ENCODE results near the gene NACC1. TPM values are rescaled to one million over a fixed set of nuclear protein-coding genes. Genes with fewer than 3 reads are reported as not detected.
A peak's percentile ranks its signal among the peaks of the same experiment; 100 is the strongest.

The NACC1 gene
- total and polyA plus RNA-seq, 2 of the 8 experiments (the other 6 are each of a cell fraction or from before 2014, with no cell fraction given) = 234 to 301 TPM

DNA sequence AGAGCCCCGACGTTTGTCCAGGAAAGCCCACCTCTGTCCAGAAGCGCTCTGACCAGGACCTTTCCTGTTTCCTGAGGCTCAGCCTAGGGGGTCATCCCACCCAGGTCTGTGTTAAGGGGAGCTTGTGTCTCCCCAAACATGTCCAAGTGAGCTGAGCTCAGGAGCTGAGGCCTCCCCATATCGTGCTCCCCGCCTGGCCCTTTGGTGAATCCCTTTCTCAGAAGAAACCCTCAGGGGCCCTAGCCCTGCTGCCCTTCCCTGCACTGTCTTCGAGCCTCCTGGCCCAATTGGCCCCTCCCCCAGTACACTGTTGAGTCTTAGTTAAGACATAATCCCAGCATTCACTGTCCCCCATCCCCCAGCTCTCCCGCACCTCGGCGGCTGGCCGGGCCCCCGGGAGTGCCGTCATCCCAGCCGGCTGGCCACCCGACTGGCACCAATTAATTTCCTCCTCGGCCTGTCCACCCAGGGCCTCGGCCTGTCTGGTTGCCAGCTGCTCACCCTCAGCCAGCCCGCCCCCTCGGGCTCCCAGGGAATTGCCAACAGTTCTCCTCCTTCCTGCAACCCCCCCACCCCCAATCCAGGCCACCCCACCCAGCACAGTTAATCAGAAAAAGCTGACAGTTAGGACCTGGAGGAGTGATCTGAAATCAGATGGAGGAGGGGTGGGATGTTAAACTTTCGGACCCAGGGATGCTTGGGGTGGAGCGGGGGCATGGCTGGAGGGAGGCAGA is 45.7 kb downstream of the NACC1 start (continued):
- TF ChIP-seq CHD1 (IDR thresholded peaks at IDR 0.05; ENCODE audit: low read depth, low read length) = no peak; the same call in 1 of the 2 replicates
- no peak for TF ChIP-seq SP2 (IDR thresholded peaks at IDR 0.05; ENCODE audit: low read length)
- TF ChIP-seq GTF2F1 (IDR thresholded peaks at IDR 0.05; ENCODE audit: borderline replicate concordance, low read depth, low read length) = no peak
- TF ChIP-seq NANOG (IDR thresholded peaks at IDR 0.05; ENCODE audit: insufficient read depth, low read depth, low read length, poor library complexity, severe bottlenecking) = no peak
- TF ChIP-seq MAFK (IDR thresholded peaks at IDR 0.05; ENCODE audit: low read depth, low read length) = no peak
- no peak for TF ChIP-seq SUZ12 (IDR thresholded peaks at IDR 0.05; ENCODE audit: low read length)
- peak; percentile 19; the same call in 1 of the 2 replicates for TF ChIP-seq EGR1 (IDR thresholded peaks at IDR 0.05; ENCODE audit: borderline replicate concordance, low read depth, low read length)
- peak in 1 of 2 experiments; percentile 15; a peak in 1 of 3 replicates for TF ChIP-seq EP300 (IDR thresholded peaks at IDR 0.05; ENCODE audit: borderline replicate concordance in 1 of 2, low read depth in 2 of 2, low read length in 2 of 2)
- TF ChIP-seq, protein P1, sequence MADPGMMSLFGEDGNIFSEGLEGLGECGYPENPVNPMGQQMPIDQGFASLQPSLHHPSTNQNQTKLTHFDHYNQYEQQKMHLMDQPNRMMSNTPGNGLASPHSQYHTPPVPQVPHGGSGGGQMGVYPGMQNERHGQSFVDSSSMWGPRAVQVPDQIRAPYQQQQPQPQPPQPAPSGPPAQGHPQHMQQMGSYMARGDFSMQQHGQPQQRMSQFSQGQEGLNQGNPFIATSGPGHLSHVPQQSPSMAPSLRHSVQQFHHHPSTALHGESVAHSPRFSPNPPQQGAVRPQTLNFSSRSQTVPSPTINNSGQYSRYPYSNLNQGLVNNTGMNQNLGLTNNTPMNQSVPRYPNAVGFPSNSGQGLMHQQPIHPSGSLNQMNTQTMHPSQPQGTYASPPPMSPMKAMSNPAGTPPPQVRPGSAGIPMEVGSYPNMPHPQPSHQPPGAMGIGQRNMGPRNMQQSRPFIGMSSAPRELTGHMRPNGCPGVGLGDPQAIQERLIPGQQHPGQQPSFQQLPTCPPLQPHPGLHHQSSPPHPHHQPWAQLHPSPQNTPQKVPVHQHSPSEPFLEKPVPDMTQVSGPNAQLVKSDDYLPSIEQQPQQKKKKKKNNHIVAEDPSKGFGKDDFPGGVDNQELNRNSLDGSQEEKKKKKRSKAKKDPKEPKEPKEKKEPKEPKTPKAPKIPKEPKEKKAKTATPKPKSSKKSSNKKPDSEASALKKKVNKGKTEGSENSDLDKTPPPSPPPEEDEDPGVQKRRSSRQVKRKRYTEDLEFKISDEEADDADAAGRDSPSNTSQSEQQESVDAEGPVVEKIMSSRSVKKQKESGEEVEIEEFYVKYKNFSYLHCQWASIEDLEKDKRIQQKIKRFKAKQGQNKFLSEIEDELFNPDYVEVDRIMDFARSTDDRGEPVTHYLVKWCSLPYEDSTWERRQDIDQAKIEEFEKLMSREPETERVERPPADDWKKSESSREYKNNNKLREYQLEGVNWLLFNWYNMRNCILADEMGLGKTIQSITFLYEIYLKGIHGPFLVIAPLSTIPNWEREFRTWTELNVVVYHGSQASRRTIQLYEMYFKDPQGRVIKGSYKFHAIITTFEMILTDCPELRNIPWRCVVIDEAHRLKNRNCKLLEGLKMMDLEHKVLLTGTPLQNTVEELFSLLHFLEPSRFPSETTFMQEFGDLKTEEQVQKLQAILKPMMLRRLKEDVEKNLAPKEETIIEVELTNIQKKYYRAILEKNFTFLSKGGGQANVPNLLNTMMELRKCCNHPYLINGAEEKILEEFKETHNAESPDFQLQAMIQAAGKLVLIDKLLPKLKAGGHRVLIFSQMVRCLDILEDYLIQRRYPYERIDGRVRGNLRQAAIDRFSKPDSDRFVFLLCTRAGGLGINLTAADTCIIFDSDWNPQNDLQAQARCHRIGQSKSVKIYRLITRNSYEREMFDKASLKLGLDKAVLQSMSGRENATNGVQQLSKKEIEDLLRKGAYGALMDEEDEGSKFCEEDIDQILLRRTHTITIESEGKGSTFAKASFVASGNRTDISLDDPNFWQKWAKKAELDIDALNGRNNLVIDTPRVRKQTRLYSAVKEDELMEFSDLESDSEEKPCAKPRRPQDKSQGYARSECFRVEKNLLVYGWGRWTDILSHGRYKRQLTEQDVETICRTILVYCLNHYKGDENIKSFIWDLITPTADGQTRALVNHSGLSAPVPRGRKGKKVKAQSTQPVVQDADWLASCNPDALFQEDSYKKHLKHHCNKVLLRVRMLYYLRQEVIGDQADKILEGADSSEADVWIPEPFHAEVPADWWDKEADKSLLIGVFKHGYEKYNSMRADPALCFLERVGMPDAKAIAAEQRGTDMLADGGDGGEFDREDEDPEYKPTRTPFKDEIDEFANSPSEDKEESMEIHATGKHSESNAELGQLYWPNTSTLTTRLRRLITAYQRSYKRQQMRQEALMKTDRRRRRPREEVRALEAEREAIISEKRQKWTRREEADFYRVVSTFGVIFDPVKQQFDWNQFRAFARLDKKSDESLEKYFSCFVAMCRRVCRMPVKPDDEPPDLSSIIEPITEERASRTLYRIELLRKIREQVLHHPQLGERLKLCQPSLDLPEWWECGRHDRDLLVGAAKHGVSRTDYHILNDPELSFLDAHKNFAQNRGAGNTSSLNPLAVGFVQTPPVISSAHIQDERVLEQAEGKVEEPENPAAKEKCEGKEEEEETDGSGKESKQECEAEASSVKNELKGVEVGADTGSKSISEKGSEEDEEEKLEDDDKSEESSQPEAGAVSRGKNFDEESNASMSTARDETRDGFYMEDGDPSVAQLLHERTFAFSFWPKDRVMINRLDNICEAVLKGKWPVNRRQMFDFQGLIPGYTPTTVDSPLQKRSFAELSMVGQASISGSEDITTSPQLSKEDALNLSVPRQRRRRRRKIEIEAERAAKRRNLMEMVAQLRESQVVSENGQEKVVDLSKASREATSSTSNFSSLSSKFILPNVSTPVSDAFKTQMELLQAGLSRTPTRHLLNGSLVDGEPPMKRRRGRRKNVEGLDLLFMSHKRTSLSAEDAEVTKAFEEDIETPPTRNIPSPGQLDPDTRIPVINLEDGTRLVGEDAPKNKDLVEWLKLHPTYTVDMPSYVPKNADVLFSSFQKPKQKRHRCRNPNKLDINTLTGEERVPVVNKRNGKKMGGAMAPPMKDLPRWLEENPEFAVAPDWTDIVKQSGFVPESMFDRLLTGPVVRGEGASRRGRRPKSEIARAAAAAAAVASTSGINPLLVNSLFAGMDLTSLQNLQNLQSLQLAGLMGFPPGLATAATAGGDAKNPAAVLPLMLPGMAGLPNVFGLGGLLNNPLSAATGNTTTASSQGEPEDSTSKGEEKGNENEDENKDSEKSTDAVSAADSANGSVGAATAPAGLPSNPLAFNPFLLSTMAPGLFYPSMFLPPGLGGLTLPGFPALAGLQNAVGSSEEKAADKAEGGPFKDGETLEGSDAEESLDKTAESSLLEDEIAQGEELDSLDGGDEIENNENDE (IDR thresholded peaks at IDR 0.05; ENCODE audit: insufficient replicate concordance, low read length) = no peak

Data from H1 (cell line).